T-cell (primary cell): ENCODE measurements around the gene ZMYND8. TPM values are rescaled to one million over a fixed set of nuclear protein-coding genes. Genes with fewer than 3 reads are reported as not detected.

Experiments used
- total RNA-seq, 35 experiments: library from RNA in 6 of 35; stranded (reverse) in 6 of 35; fragments of 120-200 nt in 1 of 35; gene quantifications; one replicate each; pipeline versions ENCODE4 v1.2.1 to v1.2.4 and lab custom pipeline; 2013 to 2026

Gene ZMYND8
- total RNA-seq, 5 donors from 2014 or later (not counting 1 experiment from before 2014, with no cell fraction given) = 39.6 to 68.9 (median 43.6) TPM

Other genes with a start within 250 kb of the ZMYND8 start
- 10 to 100 TPM; 64.4 to 89.2 (median 68.9) TPM for gene NCOA3, start 145.2 kb upstream of the ZMYND8 start, total RNA-seq